Gastrocnemius medialis (tissue), 4 donors: ENCODE measurements around the gene HTT-AS.

ENCODE experiments used
- POLR2A ChIP-seq, 2 donors: fragments of 450-650 bp; IDR thresholded peaks; one replicate each; pipeline ENCODE4 v1.6.1; 2017; ENCODE audit warnings: antibody characterized with exemption in 2 of 2, mild to moderate bottlenecking in 2 of 2, moderate library complexity in 2 of 2
- TF ChIP-seq, protein P1 (sequence below), 5 experiments: fragments of 450-650 bp in 3 of 5; fragments of 200-600 bp in 2 of 5; sonication (generic) in 2 of 5; IDR thresholded peaks in 4 of 5; conservative IDR thresholded peaks in 1 of 5; 1 replicate in 4 of 5; 2 replicates in 1 of 5; pipeline ENCODE4 v1.5.1; 2016 to 2019; ENCODE audit warnings: antibody characterized with exemption in 5 of 5, mild to moderate bottlenecking in 3 of 5, moderate library complexity in 3 of 5

DNA sequence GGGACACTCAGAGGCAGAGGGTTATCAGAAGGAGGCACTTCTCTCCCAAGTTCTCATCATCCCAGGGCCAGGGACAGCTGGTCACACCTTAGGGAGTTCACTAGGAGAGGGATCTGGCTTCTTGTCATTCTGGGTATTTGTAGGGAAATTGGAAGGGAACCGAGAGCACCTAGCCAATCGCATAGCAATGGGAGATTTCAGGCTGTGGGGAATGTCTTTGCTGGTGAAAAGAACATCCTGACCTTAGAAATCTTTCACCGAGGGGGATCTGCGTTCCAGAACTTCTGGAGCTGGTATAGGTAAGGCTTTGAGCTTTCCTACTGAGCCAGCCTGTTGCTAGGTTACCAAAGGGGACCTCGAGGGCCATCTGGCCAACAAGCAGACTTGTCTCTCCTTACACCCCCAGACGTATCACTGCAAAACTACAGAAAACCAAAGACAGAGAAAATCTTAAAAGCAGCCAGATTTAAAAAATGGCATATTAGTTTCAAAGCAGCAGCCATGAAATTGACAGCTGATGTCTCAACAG is 6.8 kb downstream of the HTT-AS start:
- no peak for TF ChIP-seq POLR2A (IDR thresholded peaks at IDR 0.05)
- TF ChIP-seq, protein P1, sequence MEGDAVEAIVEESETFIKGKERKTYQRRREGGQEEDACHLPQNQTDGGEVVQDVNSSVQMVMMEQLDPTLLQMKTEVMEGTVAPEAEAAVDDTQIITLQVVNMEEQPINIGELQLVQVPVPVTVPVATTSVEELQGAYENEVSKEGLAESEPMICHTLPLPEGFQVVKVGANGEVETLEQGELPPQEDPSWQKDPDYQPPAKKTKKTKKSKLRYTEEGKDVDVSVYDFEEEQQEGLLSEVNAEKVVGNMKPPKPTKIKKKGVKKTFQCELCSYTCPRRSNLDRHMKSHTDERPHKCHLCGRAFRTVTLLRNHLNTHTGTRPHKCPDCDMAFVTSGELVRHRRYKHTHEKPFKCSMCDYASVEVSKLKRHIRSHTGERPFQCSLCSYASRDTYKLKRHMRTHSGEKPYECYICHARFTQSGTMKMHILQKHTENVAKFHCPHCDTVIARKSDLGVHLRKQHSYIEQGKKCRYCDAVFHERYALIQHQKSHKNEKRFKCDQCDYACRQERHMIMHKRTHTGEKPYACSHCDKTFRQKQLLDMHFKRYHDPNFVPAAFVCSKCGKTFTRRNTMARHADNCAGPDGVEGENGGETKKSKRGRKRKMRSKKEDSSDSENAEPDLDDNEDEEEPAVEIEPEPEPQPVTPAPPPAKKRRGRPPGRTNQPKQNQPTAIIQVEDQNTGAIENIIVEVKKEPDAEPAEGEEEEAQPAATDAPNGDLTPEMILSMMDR (IDR thresholded peaks at IDR 0.05 in 4 of 5, conservative IDR thresholded peaks at IDR 0.05 in 1 of 5) = no peak
